Middle frontal gyrus (tissue), 1 donor: Measurements from ENCODE around the gene MICAL2.

Source experiments
- DNase-seq: peaks from one replicate; pipeline ENCODE4 v3.0.0-alpha.2; 2015; ENCODE audit warnings: low spot score; ENCODE audit errors: extremely low spot score

Gene MICAL2

DNA sequence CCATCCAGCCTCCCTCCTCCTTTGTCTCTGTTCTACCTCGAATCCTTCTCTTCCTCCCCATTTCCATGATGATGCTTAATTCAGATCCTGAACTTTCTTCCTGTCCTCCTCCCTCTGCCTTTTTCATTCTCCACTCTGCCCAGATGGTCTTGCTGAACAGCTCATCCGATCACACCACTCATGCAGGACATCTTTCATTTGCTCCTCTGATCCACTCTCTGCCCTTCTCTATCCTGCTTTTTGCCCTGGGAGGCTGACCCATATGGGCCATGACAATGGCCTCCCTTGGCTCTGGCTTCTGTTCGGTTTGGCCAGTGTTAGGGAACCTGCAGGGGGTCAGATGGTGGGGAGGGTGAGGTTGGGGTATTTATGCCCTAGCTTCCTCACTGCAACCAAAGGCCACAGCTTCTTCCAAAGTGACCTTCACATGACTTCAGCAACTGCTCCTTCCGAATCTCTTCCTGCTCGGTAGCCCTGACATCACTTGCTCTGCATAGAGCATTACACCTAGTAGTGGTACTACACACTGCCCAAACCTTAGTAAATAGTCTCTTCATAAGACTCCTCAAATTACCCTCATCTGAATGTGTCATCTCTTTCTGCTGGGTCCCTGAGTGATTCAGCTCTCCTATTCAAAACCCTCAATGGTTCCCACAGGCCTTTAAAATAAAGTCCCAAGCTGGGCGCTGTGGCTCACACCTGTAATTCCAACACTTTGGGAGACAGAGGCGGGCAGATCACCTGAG lies 32.7 kb upstream of the MICAL2 start:
- no peak for DNase-seq

DNA sequence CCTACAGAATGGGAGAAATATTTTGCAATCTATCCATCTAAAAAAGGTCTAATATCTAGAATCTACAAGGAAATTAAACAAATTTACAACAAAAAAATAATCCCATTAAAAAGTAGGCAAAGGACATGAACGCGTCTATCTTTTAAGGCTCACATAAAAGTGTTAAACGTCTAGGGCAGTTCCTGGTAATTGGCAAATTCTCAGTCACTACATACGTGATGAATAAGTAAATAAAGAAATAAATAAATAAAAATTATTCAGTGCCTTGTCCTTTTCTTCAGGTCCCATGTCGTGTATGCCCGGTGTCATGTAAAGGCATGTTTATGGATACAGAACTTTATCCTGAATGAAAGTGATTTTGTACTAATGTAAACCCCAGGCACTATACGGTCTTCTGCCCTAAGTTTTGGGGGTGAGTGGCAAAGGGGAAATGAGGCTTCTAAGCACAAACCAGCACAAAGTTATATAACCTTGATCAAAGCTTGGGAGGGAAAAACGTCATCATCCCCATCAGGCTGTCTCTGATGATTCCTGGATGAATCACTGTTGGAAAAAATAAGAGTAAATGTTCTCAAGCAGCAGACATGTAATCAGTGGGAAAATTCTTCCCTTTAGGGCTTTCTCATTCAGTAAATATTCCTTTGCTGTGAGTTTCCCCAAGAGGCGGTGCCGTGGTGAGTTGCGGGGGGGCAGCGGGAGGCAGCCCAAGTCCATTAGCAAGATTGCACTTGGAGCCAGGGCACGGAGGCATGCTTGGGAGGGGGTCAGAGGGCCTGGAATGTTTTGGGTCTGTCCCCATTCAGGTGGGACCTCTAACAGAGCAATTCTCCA lies 30.4 kb upstream of the MICAL2 start:
- no peak for DNase-seq

DNA sequence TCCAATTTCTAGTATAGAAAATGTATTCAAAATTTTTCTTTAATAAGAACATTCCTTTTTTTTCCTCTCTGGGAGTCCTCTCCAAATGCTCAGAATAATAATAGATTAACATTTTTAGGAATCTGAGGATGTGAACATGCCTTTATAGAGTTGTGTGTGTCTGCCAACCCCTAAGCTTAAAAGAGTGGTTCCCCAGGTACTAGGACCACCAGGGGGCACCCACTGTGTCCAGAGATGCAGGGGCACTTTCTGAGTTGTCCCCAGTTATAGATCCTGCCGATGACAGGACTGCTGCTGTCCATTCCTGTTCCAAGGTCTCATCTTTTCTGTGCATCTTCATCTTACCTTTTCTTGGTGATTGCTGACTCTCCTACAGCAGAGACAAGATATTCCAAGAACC lies 27.0 kb upstream of the MICAL2 start:
- no peak for DNase-seq

DNA sequence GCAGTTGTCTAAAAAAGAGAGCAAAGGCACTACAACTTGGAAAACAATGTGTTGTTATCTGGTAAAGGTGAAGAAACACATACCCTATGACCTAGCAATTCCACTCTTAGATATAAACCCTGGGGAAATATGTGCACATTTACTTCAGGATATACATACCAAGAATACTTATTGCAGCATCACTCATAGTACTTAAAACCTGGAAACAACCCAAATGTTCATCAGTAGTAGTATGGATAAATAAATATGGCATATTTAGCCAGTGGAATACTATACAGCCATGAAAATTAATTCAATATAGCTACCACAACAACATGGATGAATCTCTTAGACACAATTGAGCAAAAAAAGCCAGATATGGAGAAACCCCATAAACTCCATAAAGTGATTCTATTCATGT lies 26.1 kb upstream of the MICAL2 start:
- no peak for DNase-seq

DNA sequence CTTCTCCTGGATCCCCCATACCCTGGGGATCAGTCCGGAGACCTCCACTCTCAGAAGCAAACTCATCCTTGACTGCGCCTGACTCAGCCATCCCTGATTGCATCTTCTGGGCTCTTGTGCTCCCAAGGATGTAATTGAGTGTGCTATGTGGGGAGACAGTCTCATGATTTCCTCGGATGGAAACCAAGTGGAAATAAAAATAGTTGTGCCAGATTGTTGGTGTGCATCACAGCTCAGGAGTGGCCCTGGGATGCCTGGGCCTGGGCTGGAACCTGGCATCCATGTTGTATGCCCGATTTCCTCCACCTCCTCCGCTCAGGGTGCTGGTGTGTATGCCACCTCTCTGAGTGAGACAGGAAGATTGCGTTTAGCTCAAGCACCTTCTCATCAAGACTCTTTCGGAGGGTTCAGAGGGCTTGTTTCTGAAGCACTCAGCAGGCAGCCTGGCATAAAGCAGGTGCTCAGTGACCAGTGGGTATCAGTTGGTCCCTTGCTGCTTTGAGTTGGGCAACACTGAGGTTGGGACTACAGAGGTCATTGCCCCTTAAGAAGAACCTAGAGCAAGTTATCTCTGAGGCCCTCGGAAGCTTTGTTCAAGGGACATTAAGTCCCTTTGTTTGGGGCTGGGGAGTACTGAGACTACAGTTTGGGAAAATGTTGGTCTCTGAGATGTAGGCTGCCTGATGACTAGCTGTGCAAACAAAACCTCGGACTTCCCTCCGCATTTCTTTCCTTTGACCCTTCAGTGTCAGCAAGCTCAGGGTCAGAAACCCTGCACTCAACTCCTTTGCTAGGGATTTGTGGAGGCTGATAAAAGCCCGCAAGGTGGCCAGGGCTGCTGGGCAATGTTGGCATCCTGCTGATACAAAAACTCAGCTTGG lies 24.8 kb upstream of the MICAL2 start:
- peak; percentile 42 for DNase-seq

DNA sequence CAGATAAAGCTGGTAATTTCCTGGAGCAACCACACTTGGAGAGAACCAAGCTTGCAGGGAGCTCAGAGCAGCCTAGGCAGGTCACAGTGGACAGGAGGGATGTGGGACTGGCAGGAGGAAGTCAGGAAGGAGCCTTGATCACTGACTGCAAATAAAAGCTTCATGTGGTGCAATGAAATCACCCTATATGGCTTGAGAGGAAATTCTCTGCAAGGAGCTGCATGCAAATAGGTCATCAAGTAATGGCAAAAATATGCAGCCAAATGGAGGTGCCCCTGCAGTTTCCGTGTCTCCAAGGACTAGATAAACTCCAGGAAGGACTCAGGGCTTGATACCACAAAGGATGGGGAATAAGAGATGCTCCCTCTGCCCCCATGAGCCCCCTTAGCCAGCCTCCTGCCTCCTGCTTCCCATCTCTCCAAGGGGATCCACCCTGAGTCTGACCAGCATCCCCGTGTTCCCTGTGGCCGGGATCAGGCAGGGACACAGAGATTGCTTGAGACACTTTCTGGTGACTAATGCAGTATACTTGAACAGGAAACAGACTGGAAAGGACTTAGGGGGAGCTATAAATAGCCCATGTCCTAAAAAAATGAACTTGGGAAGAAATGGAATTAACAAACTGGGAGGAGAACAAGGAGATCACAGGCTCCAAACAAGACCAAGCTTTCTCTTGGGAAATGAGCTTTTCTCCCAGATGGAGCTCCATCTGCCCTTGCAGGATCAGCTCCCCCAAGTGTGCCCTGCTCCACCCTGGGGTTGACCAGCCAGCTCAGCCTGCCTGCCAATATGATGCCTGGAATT lies 23.9 kb upstream of the MICAL2 start:
- no peak for DNase-seq

DNA sequence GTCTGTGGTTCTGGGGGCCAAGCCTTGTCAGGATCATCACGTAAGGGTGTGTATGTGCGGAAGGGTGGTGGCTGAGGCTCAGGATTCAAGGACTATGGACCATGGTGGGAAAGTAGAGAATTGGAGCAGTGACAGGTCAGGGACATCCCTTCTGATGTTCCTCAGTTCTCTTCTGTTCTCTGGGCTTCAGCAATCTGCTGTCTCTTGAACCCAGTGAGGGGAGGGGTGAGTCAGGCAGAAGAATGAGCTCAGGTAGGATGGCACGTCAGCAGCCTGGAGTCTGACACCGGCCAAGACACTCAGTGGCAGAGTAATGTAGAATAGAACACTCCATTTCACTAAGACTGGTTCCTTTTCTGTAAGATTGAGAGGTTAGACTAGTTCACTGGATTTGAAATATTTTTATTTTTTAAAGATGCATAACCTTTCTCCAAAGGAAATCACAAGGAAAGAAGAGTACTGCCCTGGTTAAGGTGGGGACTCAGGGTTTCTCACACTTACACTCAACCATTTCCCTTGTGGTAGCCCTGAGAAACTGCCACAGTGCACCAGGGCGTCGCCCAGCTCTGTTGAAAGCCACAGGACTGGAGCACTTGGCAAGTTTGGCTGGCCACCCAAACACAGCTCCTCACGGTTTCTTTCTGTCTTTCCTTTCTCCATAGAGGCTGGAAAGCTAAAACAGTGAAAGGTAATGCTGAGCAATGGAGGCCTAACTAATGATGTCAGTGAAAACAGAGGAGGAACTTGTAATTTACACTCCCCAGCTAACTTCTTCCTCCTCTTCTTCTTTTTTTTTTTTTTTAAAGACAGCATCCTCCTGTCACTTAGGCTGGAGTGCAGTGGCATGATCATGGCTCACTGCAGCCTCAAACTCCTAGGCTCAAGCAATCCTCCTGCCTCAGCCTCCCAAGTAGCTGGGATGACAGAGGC lies 23.1 kb upstream of the MICAL2 start:
- no peak for DNase-seq

DNA sequence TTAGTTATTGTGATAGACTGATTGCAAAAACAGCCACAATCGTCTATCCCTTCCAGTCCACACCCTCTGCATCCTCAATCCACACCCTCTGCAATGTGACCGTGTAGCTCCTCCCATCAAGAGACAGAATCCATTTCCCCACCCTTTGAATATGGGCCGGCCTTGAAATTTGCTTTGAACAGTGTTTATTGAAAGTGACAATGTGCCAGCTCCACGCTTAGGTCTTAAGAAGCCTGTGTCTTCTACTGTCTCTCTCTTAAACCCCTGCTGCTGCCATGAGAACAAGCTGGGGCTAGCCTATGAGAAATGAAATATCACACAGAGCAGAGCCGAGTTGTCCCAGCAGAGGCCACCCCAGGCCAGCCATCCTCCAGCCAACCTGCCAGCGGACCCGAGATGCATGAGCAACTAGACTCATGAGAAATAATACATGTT lies 22.3 kb upstream of the MICAL2 start:
- DNase-seq, result no peak

DNA sequence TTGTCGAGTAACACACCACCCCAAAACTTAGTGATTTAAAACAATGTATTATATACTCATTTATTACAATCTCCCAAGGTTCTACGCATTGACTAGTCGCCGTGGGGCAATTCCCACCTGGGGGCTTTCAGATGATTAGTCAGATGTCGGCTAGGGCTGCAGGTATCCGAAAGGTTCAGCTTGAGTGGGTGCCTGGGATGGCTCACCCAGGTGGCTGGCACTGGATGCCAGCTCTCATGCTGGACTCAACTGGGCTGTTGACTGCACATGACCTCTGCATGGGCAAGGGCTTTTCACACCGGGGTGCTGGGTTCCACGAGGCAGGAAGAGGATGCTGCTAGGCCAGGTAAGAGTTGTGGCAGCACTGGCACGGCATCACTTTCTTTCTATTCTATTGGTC lies 21.9 kb upstream of the MICAL2 start:
- no peak for DNase-seq

DNA sequence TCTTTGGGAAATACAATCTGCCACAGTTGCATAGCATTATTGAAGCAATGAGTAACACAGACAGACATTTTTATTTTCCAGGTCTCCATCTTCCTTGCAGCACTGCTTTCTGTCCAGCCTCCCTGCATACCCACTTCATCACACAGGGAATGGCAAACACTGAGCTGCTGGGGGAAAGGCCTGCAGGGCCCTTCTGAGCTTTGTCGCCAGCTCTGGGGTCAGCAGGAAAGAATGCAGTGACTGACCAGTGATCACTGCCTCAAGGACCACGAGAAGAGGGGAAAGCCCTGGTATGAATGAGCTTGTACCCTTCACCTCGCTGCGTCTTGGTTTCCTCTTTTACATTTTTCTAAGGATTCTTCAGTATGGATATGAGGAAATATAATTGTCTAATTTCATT lies 21.3 kb upstream of the MICAL2 start:
- no peak for DNase-seq

DNA sequence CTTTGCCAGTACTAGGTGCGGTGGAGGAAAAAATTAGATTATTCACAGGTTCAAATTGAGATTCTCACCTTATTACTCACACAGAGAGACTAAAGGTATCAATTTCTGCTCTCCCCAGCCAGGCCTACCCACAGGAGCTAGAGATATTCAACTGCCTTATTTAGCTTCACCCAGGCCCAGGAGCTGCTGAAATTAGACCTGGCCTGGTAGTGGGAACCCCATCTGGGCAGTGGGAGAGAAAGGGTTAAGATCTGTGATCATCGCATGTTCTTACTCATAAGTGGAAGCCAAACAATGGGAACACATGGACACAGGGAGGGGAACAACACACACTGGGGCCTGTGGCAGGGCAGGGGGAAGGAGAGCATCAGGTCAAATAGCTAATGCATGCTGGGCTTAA lies 20.9 kb upstream of the MICAL2 start:
- no peak for DNase-seq

DNA sequence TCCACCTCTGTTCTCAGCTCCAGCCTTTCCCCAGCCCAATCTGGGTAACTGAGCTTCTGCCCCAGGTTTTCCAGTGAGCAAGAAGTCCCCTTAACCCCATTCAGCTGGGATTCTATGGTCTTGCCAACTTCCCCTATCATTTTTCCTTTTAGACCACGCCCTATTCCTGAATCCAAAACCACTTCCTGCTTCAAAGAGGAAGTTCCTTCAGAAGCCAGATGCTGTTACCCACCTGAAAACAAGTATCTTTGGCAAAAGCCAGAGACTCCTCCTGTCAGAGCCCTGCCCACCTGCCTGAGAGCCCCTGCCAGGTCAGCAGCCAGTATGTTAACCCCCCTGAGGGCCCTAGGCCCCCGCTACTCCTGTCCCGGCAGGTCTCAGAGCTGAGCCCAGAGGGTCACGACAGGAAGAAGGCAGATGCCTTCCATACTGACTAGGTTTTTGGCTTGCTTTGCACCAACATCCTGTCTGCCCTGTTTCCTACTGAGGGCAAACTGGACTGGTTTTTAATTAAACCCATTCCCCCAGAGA lies 20.3 kb upstream of the MICAL2 start:
- no peak for DNase-seq

DNA sequence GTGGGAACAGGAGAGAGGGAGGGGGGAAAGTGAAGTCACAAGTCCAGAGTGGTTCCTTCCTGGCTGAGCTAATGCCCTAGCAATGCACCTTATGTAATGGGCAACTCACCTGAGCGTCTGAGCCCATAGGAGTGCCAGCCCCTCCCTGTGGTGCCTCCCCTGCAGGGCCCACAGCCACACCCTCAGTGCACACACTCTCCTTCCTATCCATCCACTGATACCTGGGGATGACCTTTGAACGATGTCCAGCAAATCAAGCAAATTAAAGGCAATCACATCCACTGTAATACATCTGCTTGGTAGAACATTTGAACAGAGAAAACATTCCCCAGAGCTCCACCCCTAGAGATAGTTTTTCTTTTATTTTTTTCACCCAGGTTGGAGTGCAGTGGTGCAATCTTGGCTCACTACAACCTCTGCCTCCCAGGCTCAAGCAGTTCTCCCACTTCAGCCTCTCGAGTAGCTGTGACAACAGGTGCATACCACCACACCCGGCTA lies 19.6 kb upstream of the MICAL2 start:
- DNase-seq, result no peak

DNA sequence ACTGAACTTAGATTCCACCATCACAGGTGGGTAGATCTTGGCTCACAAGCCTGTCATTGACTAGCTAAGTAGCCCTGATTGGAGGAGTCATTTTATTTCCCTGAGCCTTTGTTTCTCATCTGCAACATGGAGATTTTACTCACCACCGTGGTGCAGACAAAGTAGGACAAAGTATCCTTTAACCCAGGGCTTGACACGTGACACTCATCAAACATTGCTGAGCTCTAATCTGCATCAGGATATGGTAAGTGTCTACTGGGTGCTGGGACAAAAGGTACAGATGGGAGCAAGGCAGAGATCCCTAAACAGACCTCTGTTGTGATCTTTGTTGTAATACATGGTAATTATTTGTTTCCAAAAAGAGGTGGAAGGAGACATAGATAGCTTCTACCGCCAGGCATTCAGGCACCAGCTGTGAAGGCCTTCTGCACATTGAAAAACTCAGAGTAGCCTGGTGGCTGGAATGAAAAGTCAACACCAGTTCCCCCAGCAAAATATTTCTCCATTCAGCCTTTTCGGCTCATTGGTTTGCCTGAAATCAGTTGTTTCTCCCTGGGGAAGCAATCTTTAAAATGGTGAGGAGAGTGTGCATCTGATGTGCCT lies 18.3 kb upstream of the MICAL2 start:
- no peak for DNase-seq

DNA sequence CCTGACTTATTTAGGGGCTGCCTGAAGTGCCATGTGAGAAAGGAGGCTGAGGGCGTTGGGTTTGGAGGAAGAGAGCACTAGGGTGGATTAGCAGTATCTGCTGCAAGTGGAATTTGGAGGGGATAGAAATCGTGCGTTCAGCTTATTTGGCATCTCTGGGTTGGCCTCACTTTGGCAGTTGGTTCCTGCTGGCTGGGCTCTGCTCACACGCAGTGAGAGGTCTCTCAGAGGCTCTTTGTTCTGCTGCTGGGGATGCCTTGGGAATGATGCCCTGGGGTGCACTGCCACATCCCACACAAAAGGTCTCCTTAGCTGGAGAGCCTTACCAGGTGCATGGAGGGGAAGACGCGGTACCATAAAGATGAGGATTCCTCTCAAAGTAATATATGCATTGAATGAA lies 17.7 kb upstream of the MICAL2 start:
- DNase-seq, result no peak

DNA sequence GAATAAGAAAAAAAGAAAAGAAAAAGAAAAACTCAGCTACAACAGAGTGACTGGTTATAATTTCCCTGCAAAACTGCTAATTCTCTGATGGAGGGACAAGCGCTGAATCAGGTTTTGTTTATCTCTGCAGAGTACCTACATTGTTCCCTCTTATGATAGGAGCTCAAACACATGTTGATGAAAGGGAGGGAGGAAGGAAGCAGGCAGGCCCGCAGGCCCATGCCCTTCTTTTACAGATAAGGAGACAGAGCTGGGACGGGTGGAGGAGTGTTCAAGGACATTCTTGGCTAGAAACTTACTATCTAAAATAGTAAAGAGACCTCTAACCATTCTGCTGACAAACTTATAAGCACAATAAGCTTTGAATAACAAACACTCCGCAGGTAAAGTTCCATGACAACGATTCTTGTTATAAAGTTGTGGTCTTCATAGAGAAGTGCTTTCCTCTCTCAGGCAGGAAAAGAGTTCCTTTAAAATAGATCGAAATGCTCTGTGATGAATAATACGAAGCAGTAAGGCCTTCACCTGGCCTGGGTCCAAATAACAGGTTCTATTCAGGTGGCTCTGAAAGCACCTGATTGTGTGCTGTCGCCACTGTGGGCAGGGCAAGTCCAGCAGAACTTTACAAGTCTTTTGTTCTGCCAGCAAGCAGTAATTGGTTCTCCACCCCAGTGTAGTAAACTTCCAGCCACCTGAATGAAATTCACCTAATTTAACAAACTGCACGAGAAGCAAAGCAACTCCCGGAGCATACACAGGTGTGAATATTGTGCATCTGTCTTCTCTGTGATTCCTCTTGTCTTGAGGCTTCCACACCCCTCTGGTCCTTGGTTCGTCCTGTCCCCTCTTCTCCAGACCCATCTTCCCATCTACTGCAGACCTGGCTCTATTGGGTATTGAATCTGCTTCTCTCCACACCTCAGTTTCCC lies 15.3 kb upstream of the MICAL2 start:
- no peak for DNase-seq

DNA sequence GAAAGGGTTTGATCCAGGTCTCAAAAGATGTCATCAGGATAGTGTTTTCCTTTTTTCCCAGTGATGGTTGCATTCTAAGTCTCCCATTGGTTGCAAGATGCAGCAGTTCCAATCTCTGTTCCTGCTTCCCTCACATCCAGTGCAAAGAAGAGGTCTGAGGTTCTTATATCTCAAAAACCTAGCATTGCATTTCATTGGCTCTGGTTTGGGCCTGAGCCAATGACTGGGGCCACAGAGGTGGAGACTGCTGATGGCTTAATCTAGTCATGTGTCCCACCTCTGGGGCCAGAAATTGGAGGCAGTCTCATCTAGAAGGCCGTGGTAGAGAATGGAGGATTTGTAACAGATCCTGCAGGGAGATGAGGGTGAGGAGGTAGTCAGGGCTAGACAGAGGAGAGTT lies 13.2 kb upstream of the MICAL2 start:
- no peak for DNase-seq

DNA sequence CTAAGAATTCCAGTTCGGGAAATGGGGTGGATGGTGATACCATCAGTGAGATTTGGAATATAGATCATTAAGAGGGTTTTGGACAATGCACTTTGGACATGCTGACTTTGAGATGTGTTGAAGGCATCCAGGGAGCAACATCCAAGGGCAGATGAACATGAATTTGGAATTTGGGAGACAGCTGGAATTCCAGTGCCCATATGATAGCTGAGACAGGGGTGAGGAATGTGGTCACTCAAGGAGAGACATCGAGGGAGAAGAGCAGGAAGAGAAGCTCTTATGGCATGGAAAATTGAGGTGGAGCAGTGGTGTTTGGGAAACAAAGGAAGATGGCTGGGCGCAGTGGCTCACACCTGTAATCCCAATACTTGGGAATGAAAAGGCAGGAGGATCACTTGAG lies 11.8 kb upstream of the MICAL2 start:
- DNase-seq, result no peak
